Hepatocyte (in vitro differentiated cells): ENCODE measurements around the gene ZNF20. TPM values are rescaled to one million over a fixed set of nuclear protein-coding genes. Genes with fewer than 3 reads are reported as not detected.
"Not testable (repeated sequence)": the region's sequence is repeated elsewhere in the genome, so short reads cannot be mapped to it uniquely, and the experiment has no call there.

Experiments
- DNase-seq: peaks from one replicate; pipeline ENCODE4 v3.0.0-alpha.2; 2016; ENCODE audit warnings: low spot score
- H2AFZ ChIP-seq: fragments of 200-600 bp; sonication (generic); 2 replicates; pipeline ENCODE4 v1.6.0; 2016; ENCODE audit warnings: antibody characterized with exemption, mild to moderate bottlenecking
- H3K27ac ChIP-seq: fragments of 200-600 bp; sonication (generic); 2 replicates; pipeline ENCODE4 v1.5.1; 2016; ENCODE audit warnings: mild to moderate bottlenecking
- H3K27me3 ChIP-seq: fragments of 200-600 bp; sonication (generic); 2 replicates; pipeline ENCODE4 v1.6.1; 2016
- H3K36me3 ChIP-seq: fragments of 200-600 bp; sonication (generic); replicated peaks from 2 replicates; pipeline ENCODE4 v1.5.1; 2016; ENCODE audit warnings: low read depth; ENCODE audit not compliant: insufficient read depth
- H3K4me1 ChIP-seq: fragments of 200-600 bp; sonication (generic); 2 replicates; pipeline ENCODE4 v1.5.1; 2016; ENCODE audit warnings: mild to moderate bottlenecking, moderate library complexity; ENCODE audit not compliant: insufficient read depth
- H3K4me2 ChIP-seq: fragments of 200-600 bp; sonication (generic); 2 replicates; pipeline ENCODE4 v1.6.0; 2016
- H3K4me3 ChIP-seq: fragments of 200-600 bp; sonication (generic); 2 replicates; pipeline ENCODE4 v1.5.1; 2016; ENCODE audit warnings: mild to moderate bottlenecking
- H3K79me2 ChIP-seq: fragments of 200-600 bp; sonication (generic); 2 replicates; pipeline ENCODE4 v1.6.0; 2017; ENCODE audit warnings: mild to moderate bottlenecking
- H3K9me2 ChIP-seq: fragments of 200-600 bp; sonication (generic); replicated peaks from 2 replicates; pipeline ENCODE4 v1.6.0; 2017; ENCODE audit warnings: mild to moderate bottlenecking; ENCODE audit not compliant: insufficient read depth
- H3K9me3 ChIP-seq: fragments of 200-600 bp; sonication (generic); 2 replicates; pipeline ENCODE4 v1.5.1; 2016; ENCODE audit warnings: low read depth, mild to moderate bottlenecking
- H4K20me1 ChIP-seq: fragments of 200-600 bp; sonication (generic); 2 replicates; pipeline ENCODE4 v1.6.0; 2016; ENCODE audit warnings: mild to moderate bottlenecking; ENCODE audit not compliant: insufficient read depth, poor library complexity, severe bottlenecking
- EZH2 ChIP-seq: fragments of 200-600 bp; sonication (generic); IDR thresholded peaks from 2 replicates; pipeline ENCODE4 v1.6.1; 2016; ENCODE audit warnings: antibody characterized with exemption, mild to moderate bottlenecking, borderline replicate concordance
- EZH2phosphoT487 ChIP-seq: fragments of 200-600 bp; sonication (generic); IDR thresholded peaks from one replicate; pipeline ENCODE4 v1.6.1; 2018; ENCODE audit warnings: antibody characterized with exemption, mild to moderate bottlenecking, low read depth, moderate library complexity; ENCODE audit not compliant: unreplicated experiment, severe bottlenecking
- WGBS: methylation state at CpG from one replicate; pipeline ENCODE4 v1.1.6; 2016; ENCODE audit warnings: low lambda C conversion rate; ENCODE audit errors: missing lambda C conversion rate; 5-methylcytosine and 5-hydroxymethylcytosine counted together
- polyA plus RNA-seq: library from polyadenylated mRNA; unstranded; fragments of >200 nt; fragmentation: Nextera tagmentation; extraction: Ambion mirVana; gene quantifications from 2 replicates; pipeline ENCODE4 v1.2.1, GENCODE V29; 2016
- total RNA-seq: library from RNA; depleted of rRNA; stranded (reverse); fragments of >200 nt; gene quantifications from 2 replicates; pipeline ENCODE4 v1.2.3, GENCODE V29; 2014
- TF ChIP-seq, protein P1 (sequence below): fragments of 200-600 bp; sonication (generic); IDR thresholded peaks from 2 replicates; pipeline ENCODE4 v1.5.1; 2016; ENCODE audit warnings: antibody characterized with exemption, mild to moderate bottlenecking; ENCODE audit not compliant: poor library complexity

ZNF20 gene
- total and polyA plus RNA-seq, 2 experiments from 2014 or later, result 1.2 to 5.3 TPM

DNA sequence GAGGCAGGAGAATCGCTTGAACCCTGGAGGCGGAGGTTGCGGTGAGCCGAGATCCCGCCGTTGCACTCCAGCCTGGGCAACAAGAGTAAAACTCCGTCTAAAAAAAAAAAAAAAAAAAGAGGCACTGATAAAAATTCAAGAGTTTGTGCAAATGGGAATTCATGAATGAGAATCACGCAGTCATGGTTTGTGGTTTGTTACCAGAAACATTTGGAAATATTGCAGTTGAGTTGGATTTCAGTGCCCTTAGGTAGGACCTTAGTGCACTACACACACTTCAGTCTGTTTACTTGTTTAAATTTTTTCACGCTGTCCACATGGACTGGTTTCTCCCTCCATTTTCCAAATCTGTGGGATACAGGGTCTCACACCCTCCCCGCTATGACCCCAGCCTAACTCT is 47.2 kb downstream of the ZNF20 start:
- Histone ChIP-seq H3K4me1 (peaks cover 5% of the 10 kb centered on the region), H3K27me3 (no peaks in the 10 kb centered on the region), H3K27ac (peak overlapping the region; percentile 96), H3K9me3 (no peaks in the 10 kb centered on the region), H4K20me1 (no peaks in the 10 kb centered on the region), H3K36me3 (no peaks in the 10 kb centered on the region), H3K79me2 (peaks cover 20% of the 10 kb centered on the region), H3K4me2 (peak overlapping the region; percentile 82), H2AFZ (peak overlapping the region; percentile 91), H3K9me2 (no peaks in the 10 kb centered on the region), H3K4me3 (peak overlapping the region; percentile 87)
- no peak for TF ChIP-seq EZH2phosphoT487
- TF ChIP-seq, protein P1, sequence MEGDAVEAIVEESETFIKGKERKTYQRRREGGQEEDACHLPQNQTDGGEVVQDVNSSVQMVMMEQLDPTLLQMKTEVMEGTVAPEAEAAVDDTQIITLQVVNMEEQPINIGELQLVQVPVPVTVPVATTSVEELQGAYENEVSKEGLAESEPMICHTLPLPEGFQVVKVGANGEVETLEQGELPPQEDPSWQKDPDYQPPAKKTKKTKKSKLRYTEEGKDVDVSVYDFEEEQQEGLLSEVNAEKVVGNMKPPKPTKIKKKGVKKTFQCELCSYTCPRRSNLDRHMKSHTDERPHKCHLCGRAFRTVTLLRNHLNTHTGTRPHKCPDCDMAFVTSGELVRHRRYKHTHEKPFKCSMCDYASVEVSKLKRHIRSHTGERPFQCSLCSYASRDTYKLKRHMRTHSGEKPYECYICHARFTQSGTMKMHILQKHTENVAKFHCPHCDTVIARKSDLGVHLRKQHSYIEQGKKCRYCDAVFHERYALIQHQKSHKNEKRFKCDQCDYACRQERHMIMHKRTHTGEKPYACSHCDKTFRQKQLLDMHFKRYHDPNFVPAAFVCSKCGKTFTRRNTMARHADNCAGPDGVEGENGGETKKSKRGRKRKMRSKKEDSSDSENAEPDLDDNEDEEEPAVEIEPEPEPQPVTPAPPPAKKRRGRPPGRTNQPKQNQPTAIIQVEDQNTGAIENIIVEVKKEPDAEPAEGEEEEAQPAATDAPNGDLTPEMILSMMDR, result no peak
- TF ChIP-seq EZH2, result no peak
- DNase-seq, result no peak
- WGBS, result 28% methylated on average over 9 of the region's 10 CpGs

- peak overlapping the region; percentile 87 for H3K4me3 ChIP-seq
- no peaks in the 10 kb centered on the region for H3K9me2 ChIP-seq
- peaks cover 5% of the 10 kb centered on the region for H3K4me1 ChIP-seq
- 2% methylated on average over 52 of the region's 53 CpGs for WGBS
- H2AFZ ChIP-seq, result peak overlapping the region; percentile 91
- peak overlapping the region; percentile 82 for H3K4me2 ChIP-seq
- DNase-seq, result peak; percentile 89
- H3K27me3 ChIP-seq, result no peaks in the 10 kb centered on the region
- peaks cover 18% of the 10 kb centered on the region for H3K79me2 ChIP-seq
- no peaks in the 10 kb centered on the region for H3K36me3 ChIP-seq
- no peak for TF ChIP-seq EZH2phosphoT487
- no peaks in the 10 kb centered on the region for H3K9me3 ChIP-seq
- no peaks in the 10 kb centered on the region for H4K20me1 ChIP-seq
- H3K27ac ChIP-seq, result peak overlapping the region; percentile 96
These were observed 47.9 kb downstream of the ZNF20 start for GRCh38 chr19:12092065-12092867.

DNA sequence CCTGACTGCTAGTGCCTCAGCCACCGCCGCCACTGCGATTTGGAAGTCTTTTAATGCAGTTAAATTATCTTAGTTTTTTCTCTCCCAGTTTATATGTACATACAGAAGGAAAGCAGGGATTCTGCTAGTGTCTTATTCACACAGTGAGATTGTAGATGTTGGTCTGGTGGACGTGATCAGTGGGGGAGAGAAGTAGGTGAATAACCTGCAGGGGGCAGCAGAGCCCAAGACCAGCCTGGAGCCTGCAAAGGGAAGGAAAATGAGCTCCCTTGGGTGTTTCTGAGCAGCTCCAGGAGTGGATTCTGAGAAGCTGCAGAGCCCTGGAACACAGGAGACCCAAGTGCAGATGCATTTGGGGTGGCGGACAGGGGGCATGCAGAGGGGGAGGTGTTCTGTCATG is 49.3 kb downstream of the ZNF20 start:
- Histone ChIP-seq H3K4me2 (no peak overlapping the region), H3K4me3 (no peak overlapping the region), H3K27ac (no peak overlapping the region), H3K27me3 (no peaks in the 10 kb centered on the region), H3K36me3 (no peaks in the 10 kb centered on the region), H3K9me2 (no peaks in the 10 kb centered on the region), H4K20me1 (no peaks in the 10 kb centered on the region), H3K79me2 (peaks cover 18% of the 10 kb centered on the region), H3K9me3 (no peaks in the 10 kb centered on the region), H3K4me1 (peaks cover 5% of the 10 kb centered on the region), H2AFZ (no peak overlapping the region)
- 68% methylated on average over 5 of the region's 5 CpGs for WGBS
- no peak for TF ChIP-seq EZH2phosphoT487
- TF ChIP-seq, protein P1, result peak; percentile 53
- TF ChIP-seq EZH2, result no peak
- DNase-seq, result peak; percentile 68

- H3K4me1 ChIP-seq, result no peaks in the 10 kb centered on the region
- H3K79me2 ChIP-seq, result no peaks in the 10 kb centered on the region
- no peaks in the 10 kb centered on the region for H4K20me1 ChIP-seq
- H3K27ac ChIP-seq, result no peak overlapping the region
- DNase-seq, result no peak
- TF ChIP-seq EZH2phosphoT487, result no peak
- no peak for TF ChIP-seq EZH2
- TF ChIP-seq, protein P1, result no peak
- H3K27me3 ChIP-seq, result no peaks in the 10 kb centered on the region
- H3K4me2 ChIP-seq, result no peak overlapping the region
- 93% methylated on average over 5 of the region's 5 CpGs for WGBS
- H3K9me3 ChIP-seq, result peaks cover 6% of the 10 kb centered on the region
- no peak overlapping the region for H2AFZ ChIP-seq
- no peaks in the 10 kb centered on the region for H3K9me2 ChIP-seq
- H3K4me3 ChIP-seq, result no peak overlapping the region
- H3K36me3 ChIP-seq, result no peaks in the 10 kb centered on the region
These were observed 54.9 kb downstream of the ZNF20 start for GRCh38 chr19:12085074-12085818.

- not testable (repeated sequence) for H3K79me2 ChIP-seq, H3K4me3 ChIP-seq, H3K27ac ChIP-seq, H3K36me3 ChIP-seq, H2AFZ ChIP-seq, H3K4me1 ChIP-seq, H3K4me2 ChIP-seq, DNase-seq, H3K9me2 ChIP-seq, H4K20me1 ChIP-seq, H3K27me3 ChIP-seq
- 98% methylated on average over 6 of the region's 6 CpGs for WGBS
- H3K9me3 ChIP-seq, result peaks cover 24% of the 10 kb centered on the region
These were observed 56.8 kb downstream of the ZNF20 start for GRCh38 chr19:12083336-12083735.
